Stimulated activated CD8-positive, alpha-beta memory T cell treated with anti-CD3 and anti-CD28 coated beads, Interleukin-15, amount 100 ng/mL, for 48 hours (primary cell): ENCODE measurements around the gene FSTL1.

Experiments used
- DNase-seq, 2 donors: peaks; one replicate each; pipeline ENCODE4 v3.0.0-alpha.2; 2020; ENCODE audit warnings: low read depth in 2 of 2

The FSTL1 gene

GRCh38 chr3:120450600-120451271 lies at the start of gene FSTL1:
Gene FSTL1, minus strand, starts transcription at chr3:120450992. Its CDS starts 246 bp downstream, at chr3:120450746.
- no peak for DNase-seq

GRCh38 chr3:120498556-120499346 lies 48.0 kb upstream of the FSTL1 start:
- no peak for DNase-seq

- DNase-seq, result no peak
Observed at GRCh38 chr3:120497818-120498217, 47.0 kb upstream of the FSTL1 start.

GRCh38 chr3:120497336-120497735 lies 46.5 kb upstream of the FSTL1 start:
- no peak for DNase-seq

GRCh38 chr3:120496278-120497002 lies 45.6 kb upstream of the FSTL1 start:
- no peak for DNase-seq

- DNase-seq, result no peak
Observed at GRCh38 chr3:120495809-120496208, 45.0 kb upstream of the FSTL1 start.

- no peak for DNase-seq
Observed at GRCh38 chr3:120492103-120492502, 41.3 kb upstream of the FSTL1 start.

- DNase-seq, result no peak
Observed at GRCh38 chr3:120489421-120489820, 38.6 kb upstream of the FSTL1 start.

- DNase-seq, result no peak
Observed at GRCh38 chr3:120488296-120488695, 37.5 kb upstream of the FSTL1 start.

GRCh38 chr3:120487191-120487650 lies 36.4 kb upstream of the FSTL1 start:
- no peak for DNase-seq

- no peak for DNase-seq
Observed at GRCh38 chr3:120481081-120481480, 30.3 kb upstream of the FSTL1 start.

GRCh38 chr3:120477781-120478180 lies 27.0 kb upstream of the FSTL1 start:
- no peak for DNase-seq

- no peak for DNase-seq
Observed at GRCh38 chr3:120475722-120476377, 25.1 kb upstream of the FSTL1 start.

- DNase-seq, result no peak
Observed at GRCh38 chr3:120473896-120474675, 23.3 kb upstream of the FSTL1 start.

- no peak for DNase-seq
Observed at GRCh38 chr3:120473389-120473788, 22.6 kb upstream of the FSTL1 start.

GRCh38 chr3:120472121-120472844 lies 21.5 kb upstream of the FSTL1 start:
- DNase-seq, result no peak

GRCh38 chr3:120471643-120472042 lies 20.9 kb upstream of the FSTL1 start:
- DNase-seq, result no peak

- no peak for DNase-seq
Observed at GRCh38 chr3:120470870-120471269, 20.1 kb upstream of the FSTL1 start.

GRCh38 chr3:120469882-120470301 lies 19.1 kb upstream of the FSTL1 start:
- no peak for DNase-seq

GRCh38 chr3:120469440-120469839 lies 18.6 kb upstream of the FSTL1 start:
- DNase-seq, result no peak
